ENCODE results near the gene UNC45B. TPM values are rescaled to one million over a fixed set of nuclear protein-coding genes. Genes with fewer than 3 reads are reported as not detected.
"Not testable (repeated sequence)": the region's sequence is repeated elsewhere in the genome, so short reads cannot be mapped to it uniquely, and the experiment has no call there.

UNC45B gene
- total RNA-seq, 2 donors from 2014 or later: not detected

GRCh38 chr17:35169835-35170363 lies 22.3 kb downstream of the UNC45B start:
- no peaks in the 10 kb centered on the region for H3K36me3 Mint-ChIP-seq (ENCODE audit: low read depth)
- H3K4me1 ChIP-seq (ENCODE audit: control insufficient read depth, insufficient read depth, low read length): no peaks in the 10 kb centered on the region
- peaks cover 4% of the 10 kb centered on the region for H3K27me3 Mint-ChIP-seq (ENCODE audit: insufficient read depth)
- no peak overlapping the region for H3K27ac ChIP-seq (ENCODE audit: low read depth, low read length)
- no peaks in the 10 kb centered on the region for H3K4me1 Mint-ChIP-seq
- H3K9ac ChIP-seq (ENCODE audit: extremely low read depth, low read length, poor library complexity, severe bottlenecking): no peak overlapping the region
- H3K9me3 Mint-ChIP-seq: no peaks in the 10 kb centered on the region
- DNase-seq: no peak
- H3K36me3 ChIP-seq (ENCODE audit: control insufficient read depth, insufficient read depth, low read length): no peaks in the 10 kb centered on the region
- 92 to 98% methylated on average over 12 to 17 of the region's 17 CpGs for WGBS, 2 experiments (ENCODE audit: insufficient coverage in 1 of 2, insufficient read length in 1 of 2)
- no peaks in the 10 kb centered on the region for H3K27me3 ChIP-seq (ENCODE audit: control insufficient read depth, insufficient read depth, low read length, poor library complexity, severe bottlenecking)
- H3K27ac Mint-ChIP-seq: no peak overlapping the region
- no peaks in the 10 kb centered on the region for H3K9me3 ChIP-seq (ENCODE audit: control insufficient read depth, low read length)
- no peak for TF ChIP-seq CTCF (conservative IDR thresholded peaks at IDR 0.05)
- no peak overlapping the region for H3K4me3 ChIP-seq (ENCODE audit: low read length)
- H3K4me3 Mint-ChIP-seq: no peak overlapping the region

- H3K4me1 Mint-ChIP-seq: no peaks in the 10 kb centered on the region
- H3K9ac ChIP-seq (ENCODE audit: extremely low read depth, low read length, poor library complexity, severe bottlenecking): no peak overlapping the region
- H3K4me3 ChIP-seq (ENCODE audit: low read length): no peak overlapping the region
Observed at GRCh38 chr17:35170968-35171771, 23.6 kb downstream of the UNC45B start.

GRCh38 chr17:35171834-35172233 lies 24.2 kb downstream of the UNC45B start:
- no peak overlapping the region for H3K4me3 Mint-ChIP-seq
- Histone ChIP-seq H3K27me3 (ENCODE audit: control insufficient read depth, insufficient read depth, low read length, poor library complexity, severe bottlenecking) (no peaks in the 10 kb centered on the region), H3K4me3 (ENCODE audit: low read length) (no peak overlapping the region), H3K36me3 (ENCODE audit: control insufficient read depth, insufficient read depth, low read length) (no peaks in the 10 kb centered on the region), H3K9ac (ENCODE audit: extremely low read depth, low read length, poor library complexity, severe bottlenecking) (no peak overlapping the region), H3K4me1 (ENCODE audit: control insufficient read depth, insufficient read depth, low read length) (no peaks in the 10 kb centered on the region), H3K27ac (ENCODE audit: low read depth, low read length) (no peak overlapping the region), H3K9me3 (ENCODE audit: control insufficient read depth, low read length) (no peaks in the 10 kb centered on the region)
- peaks cover 7% of the 10 kb centered on the region for H3K27me3 Mint-ChIP-seq (ENCODE audit: insufficient read depth)
- no peak overlapping the region for H3K27ac Mint-ChIP-seq
- TF ChIP-seq CTCF (conservative IDR thresholded peaks at IDR 0.05): no peak
- no peaks in the 10 kb centered on the region for H3K9me3 Mint-ChIP-seq
- no peaks in the 10 kb centered on the region for H3K4me1 Mint-ChIP-seq
- no peak for DNase-seq
- 100% methylated on average over 2 of the region's 2 CpGs; no CpG with 5 or more reads in 1 of the 2 experiments for WGBS, 2 experiments (ENCODE audit: insufficient coverage in 1 of 2, insufficient read length in 1 of 2)
- H3K36me3 Mint-ChIP-seq (ENCODE audit: low read depth): no peaks in the 10 kb centered on the region

More at GRCh38 chr17:35170968-35171771, 23.6 kb downstream of the UNC45B start:
- 93 to 97% methylated on average over 6 to 18 of the region's 18 CpGs for WGBS, 2 experiments (ENCODE audit: insufficient coverage in 1 of 2, insufficient read length in 1 of 2)
- Mint-ChIP-seq H3K36me3 (ENCODE audit: low read depth) (no peaks in the 10 kb centered on the region), H3K27me3 (ENCODE audit: insufficient read depth) (peaks cover 7% of the 10 kb centered on the region), H3K9me3 (no peaks in the 10 kb centered on the region), H3K4me3 (no peak overlapping the region), H3K27ac (no peak overlapping the region)
- no peaks in the 10 kb centered on the region for H3K4me1 ChIP-seq (ENCODE audit: control insufficient read depth, insufficient read depth, low read length)
- no peaks in the 10 kb centered on the region for H3K27me3 ChIP-seq (ENCODE audit: control insufficient read depth, insufficient read depth, low read length, poor library complexity, severe bottlenecking)
- H3K27ac ChIP-seq (ENCODE audit: low read depth, low read length): no peak overlapping the region
- DNase-seq: no peak
- H3K36me3 ChIP-seq (ENCODE audit: control insufficient read depth, insufficient read depth, low read length): no peaks in the 10 kb centered on the region
- no peaks in the 10 kb centered on the region for H3K9me3 ChIP-seq (ENCODE audit: control insufficient read depth, low read length)
- TF ChIP-seq CTCF (conservative IDR thresholded peaks at IDR 0.05): no peak

GRCh38 chr17:35172321-35172720 lies 24.7 kb downstream of the UNC45B start:
- H3K36me3 Mint-ChIP-seq (ENCODE audit: low read depth); H3K4me1 Mint-ChIP-seq; DNase-seq; H3K4me1 ChIP-seq (ENCODE audit: control insufficient read depth, insufficient read depth, low read length); H3K36me3 ChIP-seq (ENCODE audit: control insufficient read depth, insufficient read depth, low read length); H3K4me3 ChIP-seq (ENCODE audit: low read length); H3K4me3 Mint-ChIP-seq; H3K9me3 Mint-ChIP-seq; H3K27me3 Mint-ChIP-seq (ENCODE audit: insufficient read depth); H3K9ac ChIP-seq (ENCODE audit: extremely low read depth, low read length, poor library complexity, severe bottlenecking); H3K9me3 ChIP-seq (ENCODE audit: control insufficient read depth, low read length); H3K27ac ChIP-seq (ENCODE audit: low read depth, low read length); H3K27me3 ChIP-seq (ENCODE audit: control insufficient read depth, insufficient read depth, low read length, poor library complexity, severe bottlenecking); H3K27ac Mint-ChIP-seq: not testable (repeated sequence)
- WGBS, 2 experiments (ENCODE audit: insufficient coverage in 1 of 2, insufficient read length in 1 of 2): 77 to 93% methylated on average over 3 of the region's 3 CpGs

All from endodermal cell (in vitro differentiated cells).